Activated naive CD4-positive, alpha-beta T cell treated with Interleukin-2 at 50 U/mL for 16 hours (primary cell): ENCODE measurements around the gene FNDC11.

ENCODE experiments used
- DNase-seq: peaks from one replicate; pipeline ENCODE4 v3.0.0-alpha.2; 2020

The FNDC11 gene

DNA sequence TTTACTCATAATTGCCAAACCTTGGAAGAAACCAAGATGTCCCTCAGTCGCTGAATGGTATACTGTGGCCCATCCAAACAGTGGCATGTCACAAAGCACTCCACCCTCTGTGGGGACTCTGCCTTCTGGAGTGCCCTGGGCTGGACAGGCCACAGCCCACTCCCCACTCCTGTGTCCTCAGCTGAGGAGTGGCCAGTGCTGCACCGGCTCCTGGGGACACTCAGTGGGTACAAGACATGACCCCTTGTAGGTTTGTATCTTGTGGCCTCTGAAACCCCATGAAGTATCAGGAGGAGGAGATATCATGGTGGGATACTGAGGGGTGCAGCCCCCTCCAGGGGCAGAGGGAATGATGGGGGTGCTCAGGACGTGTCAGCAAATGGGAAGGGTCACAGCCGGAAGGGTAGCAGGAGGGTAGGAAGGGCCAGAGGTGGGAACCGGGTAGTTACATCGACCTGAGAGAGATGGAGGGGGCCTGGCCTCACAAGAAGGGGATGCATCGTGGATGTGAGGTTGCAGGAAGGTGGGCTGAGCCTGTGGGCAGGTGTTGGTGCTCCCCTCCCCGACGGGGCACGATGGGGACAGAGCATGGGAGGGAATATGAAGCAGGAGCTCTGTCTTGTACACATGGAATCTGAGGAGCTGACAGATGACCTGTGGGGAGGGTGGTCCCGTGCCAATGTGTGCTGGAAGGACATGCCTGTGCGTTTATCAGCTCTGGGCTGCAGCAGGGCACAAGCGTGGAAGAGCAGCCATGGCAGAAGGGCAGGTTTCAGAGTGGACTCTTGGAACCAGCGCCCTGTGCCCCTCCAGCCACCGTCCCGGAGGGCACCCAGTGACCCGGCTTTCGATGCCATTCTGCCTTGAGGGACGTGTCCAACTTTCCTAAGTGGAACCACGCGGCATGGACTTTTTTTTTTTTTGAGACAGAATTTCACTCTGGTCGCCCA, 31.9 kb downstream of the FNDC11 start:
- DNase-seq = no peak

DNA sequence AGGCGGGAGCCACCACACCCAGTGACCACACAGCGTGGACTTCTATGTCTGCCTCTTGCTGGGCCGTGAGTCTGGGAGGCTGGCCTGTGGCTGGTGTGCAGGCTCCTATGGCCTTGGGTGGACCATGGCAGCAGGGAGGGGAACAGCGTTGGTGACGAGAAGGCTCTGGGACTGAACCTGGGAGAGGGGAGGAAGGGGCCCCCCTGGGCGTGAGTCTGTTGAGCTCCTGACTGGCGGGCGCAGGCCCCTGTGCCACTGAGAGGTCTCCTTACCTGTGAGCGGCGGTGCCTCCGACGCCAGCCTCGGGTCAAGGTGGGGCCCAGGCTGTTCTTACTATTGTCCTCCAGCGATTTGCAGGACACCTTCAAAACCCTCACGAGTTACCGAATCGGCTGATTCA, 32.8 kb downstream of the FNDC11 start:
- no peak for DNase-seq

DNA sequence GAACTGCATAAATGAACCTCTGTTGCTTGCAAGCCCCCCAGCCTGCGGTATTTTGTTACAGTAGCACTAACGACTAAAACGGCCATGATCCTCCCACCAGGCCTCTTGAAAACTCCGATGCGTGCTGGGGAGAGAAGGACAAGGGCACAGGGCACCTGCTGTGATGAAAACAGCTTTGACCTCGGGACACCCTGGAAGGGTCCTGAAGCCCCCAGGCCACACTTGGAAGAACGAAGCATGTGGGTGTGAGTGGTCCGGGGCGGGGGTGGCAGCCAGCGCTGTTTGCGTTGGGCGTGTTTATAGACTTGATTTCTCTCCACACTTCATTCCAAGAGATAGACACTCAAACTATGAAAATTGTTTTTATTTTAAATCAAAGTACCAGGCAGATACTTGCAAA, 33.3 kb downstream of the FNDC11 start:
- no peak for DNase-seq

DNA sequence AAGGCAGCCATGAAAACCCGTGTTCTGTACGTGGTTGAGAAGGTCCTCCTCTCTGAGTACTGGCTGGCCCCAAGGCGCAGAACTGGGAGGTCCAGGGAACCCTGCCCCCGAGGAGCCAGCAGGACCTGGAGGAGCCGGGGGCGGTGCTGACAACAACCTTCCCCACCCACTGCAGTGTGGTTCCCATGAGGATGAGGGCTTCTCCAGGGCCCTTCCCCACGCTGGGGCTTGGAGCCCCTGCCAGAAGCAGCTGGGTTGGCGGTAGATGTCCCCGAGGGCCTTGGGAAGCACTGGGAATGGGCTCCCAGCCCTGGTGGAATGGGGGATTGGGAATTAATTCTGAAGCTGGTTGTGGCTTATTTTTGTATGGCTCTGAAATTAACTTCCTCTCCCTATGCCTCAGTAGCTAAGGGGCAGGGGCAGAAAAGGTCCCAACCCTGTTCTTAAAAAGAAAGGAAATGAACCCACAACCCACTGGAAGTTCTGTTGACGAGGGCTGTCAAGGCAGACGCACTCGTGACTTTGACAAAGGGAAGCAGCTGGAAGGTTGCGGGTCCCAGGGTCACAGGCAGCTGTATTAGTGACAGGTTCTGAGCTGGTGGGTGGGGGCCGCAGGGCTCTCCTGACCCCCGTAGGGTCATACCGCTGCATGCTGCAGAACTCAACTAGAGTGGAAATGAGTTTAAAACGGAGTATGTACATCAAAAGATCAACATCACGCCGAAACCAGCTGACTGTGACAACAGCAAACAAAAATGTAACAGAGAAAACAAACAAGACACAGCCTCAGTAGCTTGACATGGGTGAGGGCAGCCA, 34.0 kb downstream of the FNDC11 start:
- no peak for DNase-seq

DNA sequence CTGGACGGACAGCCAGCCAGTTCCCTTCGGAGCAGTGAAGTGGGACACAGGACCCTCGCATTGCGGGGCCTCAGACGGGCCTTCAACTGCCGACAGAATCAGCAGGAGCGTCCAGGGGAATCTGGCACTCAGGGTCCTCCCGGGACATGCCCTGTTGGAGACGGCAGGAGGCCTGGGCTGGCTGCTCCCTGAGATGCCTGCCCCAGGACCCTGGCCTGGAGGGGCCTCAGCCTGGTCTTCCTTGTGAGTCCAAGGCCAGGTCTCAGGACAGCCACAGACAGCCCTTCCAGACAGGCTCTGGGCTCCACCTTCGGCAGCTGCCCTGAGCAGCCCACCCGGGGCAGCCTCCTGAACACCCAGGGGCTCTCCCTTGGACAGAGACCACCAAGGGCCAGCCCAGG, 34.7 kb downstream of the FNDC11 start:
- no peak for DNase-seq

DNA sequence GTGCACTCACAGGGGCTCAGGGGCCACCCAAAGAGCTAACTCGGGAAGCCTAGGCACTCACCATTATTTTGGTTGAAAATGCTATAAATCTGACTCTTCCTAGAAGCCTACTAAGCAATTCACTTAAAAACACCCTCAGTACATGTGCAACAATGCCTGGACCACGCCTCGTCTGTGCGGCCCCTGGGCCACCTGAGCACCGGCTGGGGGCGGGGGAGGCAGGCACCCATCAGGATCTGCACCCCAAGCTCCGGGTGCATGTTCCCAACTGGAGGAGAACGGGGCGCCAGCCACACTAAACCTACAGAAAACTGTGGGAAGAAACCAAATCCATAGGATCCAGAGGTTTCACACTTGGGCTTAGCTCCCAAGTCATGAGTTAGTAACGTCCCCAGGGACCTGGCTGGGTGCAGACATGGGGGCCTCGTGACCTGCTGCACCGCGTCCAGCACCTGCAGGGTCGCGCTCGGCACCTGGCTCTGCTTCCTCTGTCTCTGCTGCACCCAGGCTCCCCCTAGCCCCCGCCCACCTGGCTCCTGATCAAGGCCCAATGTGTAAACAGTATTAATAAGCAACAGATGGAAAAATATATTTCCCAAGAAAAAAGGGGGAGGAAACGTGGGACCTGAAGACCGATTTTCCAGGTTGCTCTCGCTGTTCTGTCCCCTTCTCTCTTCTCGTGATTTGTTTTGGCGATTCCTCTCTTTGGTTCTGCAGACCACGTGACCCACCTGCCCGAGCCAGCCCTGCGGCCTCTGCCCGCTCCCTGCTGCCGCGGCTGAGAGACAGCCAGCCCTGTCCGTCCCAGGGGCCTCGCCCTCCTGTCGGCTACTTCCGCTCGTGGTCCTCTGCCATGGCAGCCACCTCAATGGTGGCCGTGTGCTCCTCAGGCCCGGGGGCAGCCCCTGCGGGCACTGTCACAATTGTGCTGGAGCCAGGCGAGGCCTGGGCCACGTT, 35.6 kb downstream of the FNDC11 start:
- no peak for DNase-seq

DNA sequence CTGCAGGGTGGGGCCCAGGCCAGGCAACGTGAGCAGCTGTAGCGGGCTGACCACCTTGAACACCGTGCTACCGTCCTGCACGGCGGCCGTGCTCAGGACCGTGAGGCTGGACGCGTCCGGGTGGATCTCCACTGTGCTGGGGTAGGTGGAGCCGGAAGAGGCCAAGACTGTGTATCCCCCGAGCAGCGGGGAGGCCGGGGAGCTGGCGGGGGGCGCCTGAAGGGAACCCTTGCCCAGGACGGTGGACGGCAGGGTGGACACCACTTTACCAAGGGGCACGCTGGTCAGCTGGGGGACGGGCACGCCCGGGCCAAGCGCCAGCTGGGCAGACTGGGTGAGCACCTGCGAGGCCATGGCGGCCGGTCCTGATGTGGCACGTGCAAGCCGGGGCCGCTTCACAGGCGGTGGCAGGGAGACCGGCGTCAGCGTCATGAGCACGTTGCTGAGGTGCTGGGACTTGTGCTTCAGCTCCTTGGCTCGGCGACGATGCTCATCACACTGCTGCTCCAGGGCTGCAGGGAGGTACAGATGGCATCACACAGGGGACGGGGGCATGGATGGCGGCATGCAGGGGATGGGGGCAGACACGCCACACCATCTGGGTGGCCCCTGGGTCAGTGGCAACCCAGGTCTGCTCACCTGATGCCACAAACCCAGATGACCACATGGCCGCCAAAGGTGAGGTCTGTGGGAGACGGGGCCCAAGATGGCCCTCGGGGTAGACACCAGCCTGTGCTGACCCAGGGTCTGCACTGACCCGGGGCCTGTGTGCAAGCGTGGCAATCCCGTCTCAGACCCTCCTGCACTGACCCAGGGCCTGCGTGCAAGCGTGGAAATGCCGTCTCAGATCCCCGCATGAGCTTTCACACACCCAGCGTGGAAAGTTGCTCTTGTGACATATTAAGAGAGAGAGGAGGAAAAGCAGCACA, 36.5 kb downstream of the FNDC11 start:
- no peak for DNase-seq

DNA sequence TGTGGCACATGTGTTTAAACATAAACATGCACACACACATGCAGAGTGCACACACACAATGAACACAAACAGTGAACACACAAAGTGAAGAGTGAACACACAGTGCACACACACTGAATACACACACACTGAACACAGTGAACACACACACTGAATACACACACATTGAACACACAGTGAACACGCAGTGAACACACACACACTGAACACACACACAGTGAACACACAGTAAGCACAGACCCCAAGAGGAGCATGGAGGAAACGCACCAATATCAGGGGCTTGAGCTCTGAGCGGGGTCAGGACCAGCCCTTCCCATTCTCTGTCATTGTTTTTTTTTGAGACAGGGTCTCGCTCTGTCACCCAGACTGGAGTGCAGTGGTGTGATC, 37.2 kb downstream of the FNDC11 start:
- no peak for DNase-seq

DNA sequence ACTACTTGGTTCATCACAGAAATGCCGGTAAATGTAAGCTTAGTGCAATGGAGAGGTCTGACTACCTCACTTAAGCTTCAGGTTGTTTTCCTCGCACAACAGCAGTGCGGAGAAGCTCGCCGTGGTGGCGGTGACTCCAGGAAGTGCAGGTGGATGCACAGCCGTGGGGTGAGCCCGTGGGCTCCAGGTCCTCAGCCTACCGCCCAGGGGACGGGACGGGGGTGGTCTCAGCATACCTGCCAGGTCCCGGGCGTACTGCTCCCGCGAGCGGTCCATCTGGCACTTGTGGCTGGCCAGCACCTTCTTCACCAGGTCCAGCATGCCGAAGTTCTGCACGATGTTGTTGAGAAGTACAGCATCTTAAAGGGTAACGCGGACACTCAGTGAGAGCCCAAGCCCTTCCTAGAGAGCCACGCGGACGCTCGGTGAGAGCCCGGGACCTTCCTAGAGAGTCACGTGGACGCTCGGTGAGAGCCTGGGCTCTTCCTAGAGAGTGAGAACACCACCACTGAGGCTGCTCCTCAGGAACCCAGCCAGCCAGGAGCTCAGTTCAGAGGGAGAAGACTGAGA, 37.9 kb downstream of the FNDC11 start:
- no peak for DNase-seq

DNA sequence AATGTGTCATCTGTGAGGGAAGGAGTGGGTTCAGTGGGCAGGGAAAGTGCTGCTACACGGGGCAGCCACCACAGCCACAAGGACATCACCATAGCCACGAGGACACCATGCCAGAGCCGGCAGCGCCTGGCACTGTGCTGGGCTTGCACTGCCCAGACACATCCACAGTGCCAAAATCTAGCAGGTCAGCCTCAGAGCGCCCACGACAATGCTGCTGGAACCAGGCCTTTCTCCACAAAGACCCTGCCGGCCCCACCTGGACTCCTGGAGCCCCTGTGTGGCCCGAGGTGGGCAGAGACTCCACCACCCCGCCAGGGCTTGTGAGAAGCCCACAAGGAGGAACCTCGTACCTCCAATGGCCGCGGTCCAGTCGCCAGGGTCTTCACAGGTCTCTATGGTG, 38.7 kb downstream of the FNDC11 start:
- DNase-seq = no peak

DNA sequence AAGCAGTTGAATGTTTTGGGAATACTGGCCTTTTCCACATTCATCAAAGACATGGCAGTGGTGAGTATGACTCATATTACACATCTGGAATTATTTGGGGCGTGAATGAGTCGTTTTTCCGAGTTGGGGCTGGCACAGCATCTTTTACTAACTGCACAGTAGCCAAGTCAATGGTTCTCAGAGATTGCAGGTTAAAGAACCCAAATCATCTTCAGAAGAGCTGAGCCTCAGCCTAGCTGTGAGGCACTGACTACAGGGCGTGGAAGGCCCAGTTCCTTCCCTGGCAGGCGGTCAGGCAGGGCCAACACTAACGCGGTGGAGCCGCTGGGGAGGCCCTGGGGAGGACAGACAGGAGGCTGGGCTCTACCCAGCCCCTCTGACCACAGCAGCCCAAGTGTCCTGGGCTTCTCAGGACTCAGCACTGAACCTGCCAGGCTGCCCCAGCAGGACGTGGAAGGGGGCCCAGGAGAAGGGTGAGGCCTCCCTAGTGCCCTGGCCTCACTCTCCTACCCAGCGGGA, 40.1 kb downstream of the FNDC11 start:
- DNase-seq = no peak

DNA sequence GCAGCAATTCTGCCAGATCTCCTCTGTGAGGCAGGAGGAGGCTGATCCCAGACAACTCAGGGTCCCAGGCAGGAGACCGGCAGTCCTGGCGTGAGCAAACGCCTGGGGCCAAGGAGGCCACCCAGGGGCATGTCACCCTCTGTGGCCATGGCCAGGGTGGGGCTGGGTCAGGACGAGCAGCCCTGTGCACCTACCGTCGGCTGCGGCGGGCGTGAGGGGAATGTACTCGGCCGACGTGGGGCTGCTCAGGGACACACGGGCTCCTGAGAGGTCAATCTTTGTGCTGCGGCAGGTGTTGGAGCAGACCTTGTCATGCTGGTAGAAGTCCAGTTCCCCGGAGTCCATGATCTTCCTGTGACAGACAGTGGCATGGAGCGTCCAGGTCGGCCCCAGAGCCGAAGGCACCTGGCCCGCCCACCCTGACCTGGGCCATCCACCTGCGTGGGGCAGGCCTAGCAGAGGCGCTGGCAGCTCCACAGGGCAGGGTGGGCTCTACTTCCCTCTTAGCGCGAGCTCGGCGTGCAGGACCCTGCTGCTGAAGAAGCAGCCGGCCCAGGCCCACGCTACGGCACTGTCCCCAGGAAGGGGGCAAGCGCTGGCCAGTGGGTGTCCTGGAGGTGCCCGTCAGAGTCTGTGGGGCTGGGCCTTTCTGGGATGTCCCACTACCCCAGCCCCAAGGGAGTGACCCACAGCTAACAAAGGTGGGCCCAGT, 41.6 kb downstream of the FNDC11 start:
- DNase-seq = no peak

DNA sequence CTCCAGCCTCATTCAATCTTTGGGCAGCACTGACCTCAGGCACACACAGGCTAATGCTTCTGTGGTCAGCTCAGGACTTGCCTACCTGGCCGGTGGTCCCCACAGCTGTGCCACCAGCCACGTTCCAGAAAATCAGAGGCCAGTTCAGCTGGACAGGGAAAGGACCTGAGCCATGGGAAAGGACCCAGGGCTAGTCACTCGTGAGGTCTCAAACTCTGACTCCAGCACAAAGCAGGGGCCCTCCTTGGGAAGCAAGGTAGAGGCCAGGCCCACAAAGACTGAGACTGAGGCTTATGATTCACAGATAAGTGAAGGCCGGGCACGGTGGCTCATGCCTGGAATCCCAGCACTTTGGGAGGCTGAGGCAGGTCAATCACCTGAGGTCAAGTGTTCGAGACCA, 42.5 kb downstream of the FNDC11 start:
- DNase-seq = no peak

DNA sequence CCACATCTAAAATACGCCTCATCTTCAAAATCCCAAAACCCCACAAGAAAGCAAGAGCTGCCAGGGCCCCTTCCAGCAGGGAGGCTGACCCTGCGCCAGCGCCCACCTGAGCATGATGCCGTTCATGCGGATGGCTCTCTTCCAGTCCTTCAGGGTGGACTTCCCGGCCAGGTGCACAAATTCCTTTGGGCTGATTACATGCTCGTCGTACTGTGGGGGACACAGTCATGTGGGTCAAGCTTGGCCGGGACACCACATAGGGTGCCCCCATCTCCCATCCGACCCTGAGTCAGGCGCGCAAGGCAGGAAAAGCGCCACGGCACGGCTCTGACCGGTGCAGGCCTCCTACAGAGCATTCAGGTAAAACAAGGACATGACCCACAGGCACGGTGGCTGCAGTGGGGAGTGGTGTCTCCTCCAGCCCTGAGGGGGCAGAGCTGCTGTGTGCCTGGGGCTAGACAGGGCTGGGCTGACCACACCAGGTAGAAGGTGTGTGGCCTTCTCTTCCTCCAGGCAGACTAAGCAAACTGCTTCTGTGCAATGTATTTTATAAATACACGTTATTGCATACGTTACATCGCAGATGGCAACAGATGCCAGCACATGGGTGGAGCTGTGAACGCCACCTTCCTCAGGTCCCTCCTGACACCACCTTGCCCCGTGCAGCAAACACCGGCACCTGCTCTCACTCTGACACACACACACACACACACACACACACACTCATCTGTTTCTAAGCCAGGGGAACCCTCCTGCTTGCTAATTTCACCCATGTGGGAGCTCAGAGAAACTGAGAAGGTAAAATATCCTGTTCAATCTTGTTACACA, 43.9 kb downstream of the FNDC11 start:
- no peak for DNase-seq

DNA sequence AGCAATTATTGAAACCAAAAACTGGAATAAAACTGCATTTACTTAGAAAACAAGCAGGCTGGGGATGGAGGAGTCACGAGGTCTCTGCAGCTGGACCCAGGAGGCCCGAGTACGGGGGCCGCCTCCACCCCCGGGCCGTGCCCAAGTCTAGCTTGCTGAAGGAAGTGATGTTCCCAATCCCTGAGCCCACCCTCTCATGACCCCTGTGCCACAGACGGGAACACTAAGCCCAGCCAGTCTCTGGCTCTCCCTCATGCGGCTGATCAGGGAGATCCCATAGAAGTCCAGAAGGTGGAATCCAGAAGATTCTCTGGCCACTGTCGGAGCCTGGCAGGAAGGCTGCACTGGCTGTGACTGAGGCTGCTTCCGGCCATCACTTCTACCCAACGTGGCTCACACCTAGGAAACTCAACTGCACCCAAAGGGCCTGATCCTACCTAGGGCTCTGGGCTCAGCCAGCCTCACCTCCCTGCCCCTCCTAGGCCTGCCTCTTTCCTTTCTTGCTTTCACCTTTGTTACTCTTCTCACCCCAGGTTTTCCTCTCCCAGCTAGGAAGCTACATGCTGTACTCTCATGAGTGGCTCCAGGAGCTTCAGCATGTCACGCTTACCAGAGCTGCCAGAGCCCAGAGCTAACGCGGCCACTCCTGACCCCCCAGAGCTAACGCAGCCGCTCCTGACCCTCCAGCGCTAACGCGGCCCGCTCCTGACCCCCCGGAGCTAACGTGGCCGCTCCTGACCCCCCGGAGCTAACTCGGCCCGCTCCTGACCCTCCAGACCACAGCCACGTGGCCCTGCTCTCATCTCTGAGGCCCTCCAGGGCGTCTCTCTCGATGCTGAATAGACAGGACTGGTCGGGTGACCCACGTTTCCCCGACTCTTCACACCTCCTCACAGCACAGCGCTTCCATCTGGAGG, 44.8 kb downstream of the FNDC11 start:
- DNase-seq = no peak

DNA sequence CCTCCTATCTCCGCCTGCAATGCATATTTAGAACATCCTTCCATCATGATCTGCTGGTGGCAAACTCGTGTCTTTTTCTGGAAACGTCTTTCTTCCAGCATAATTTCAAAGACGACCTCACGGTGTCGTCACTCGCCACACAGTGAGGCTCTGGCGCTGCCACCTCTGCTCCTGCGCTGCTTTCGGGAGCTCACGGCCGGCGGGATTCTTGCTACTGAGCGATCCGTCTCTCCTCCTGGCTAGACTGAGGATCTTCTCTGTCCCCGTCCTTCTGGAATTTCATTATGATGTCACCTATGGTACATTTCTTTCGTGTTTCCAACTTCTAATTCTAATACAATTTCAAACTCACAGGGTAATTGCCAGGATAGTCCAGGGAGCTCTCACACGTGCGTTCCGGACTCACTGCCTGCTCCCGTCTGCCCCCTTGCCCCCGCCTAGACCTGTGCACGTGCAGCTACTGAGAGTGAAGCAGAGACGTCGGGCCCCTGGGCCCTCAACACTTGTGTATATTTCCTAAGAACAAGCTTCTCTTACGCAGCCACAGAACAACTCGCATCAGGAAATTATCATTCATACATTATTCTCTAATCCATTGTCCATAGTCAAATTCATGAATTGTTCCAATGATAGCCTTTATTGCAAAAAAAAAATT, 45.6 kb downstream of the FNDC11 start:
- DNase-seq = no peak

DNA sequence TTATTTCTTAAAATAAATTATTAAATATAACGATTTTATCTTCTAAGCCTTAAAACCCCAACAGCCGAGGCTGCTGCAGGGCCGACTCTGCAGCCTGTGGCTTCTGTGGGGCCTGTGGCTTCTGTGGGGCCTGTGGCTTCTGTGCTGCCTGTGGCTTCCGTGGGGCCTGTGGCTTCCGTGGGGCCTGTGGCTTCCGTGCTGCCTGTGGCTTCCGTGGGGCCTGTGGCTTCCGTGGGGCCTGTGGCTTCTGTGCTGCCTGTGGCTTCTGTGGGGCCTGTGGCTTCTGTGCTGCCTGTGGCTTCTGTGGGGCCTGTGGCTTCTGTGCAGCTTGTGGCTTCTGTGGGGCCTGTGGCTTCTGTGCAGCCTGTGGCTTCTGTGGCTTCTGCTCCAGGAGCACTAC, 47.7 kb downstream of the FNDC11 start:
- peak; percentile 10 for DNase-seq

DNA sequence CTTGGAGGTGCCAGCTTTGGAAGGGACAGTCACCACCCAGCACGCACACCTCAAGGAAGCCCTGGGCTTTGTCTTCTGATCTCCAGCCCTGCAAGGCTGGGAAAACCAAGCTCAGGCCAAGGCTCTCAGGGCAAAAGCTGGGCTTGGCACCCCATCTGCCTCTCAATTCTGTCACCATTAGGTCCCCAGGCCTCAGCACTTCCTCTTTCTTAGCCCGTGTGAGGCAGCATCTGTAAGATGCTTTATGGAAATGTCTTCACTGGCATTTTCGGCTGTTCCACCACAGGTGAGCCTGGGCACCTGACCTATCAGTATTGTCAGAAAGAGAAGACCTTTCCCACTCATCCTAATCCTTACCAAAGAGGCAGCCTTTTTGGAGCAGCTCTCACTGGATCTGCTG, 48.4 kb downstream of the FNDC11 start:
- no peak for DNase-seq
